ENCODE data around the gene BTLA.
"Not testable (repeated sequence)": the region's sequence is repeated elsewhere in the genome, so short reads cannot be mapped to it uniquely, and the experiment has no call there.

The BTLA gene

GRCh38 chr3:112498914-112499711 is at the start of gene BTLA:
TSS of gene BTLA (minus strand) at chr3:112499472. CDS start at chr3:112499358, 114 bp downstream.
- DNase-seq, result no peak

GRCh38 chr3:112546216-112546759 is 47.0 kb upstream of the BTLA start:
- DNase-seq, result no peak

- DNase-seq, result no peak
Observed at GRCh38 chr3:112539825-112540650, 40.8 kb upstream of the BTLA start.

GRCh38 chr3:112531358-112531781 is 32.1 kb upstream of the BTLA start:
- peak; percentile 29 for DNase-seq

- no peak for DNase-seq
Observed at GRCh38 chr3:112530573-112530972, 31.3 kb upstream of the BTLA start.

- not testable (repeated sequence) for DNase-seq
Observed at GRCh38 chr3:112524127-112524526, 24.9 kb upstream of the BTLA start.

- peak; percentile 65 for DNase-seq
Observed at GRCh38 chr3:112519424-112520001, 20.2 kb upstream of the BTLA start.

- not testable (repeated sequence) for DNase-seq
Observed at GRCh38 chr3:112518970-112519369, 19.7 kb upstream of the BTLA start.

- no peak for DNase-seq
Observed at GRCh38 chr3:112514527-112515128, 15.4 kb upstream of the BTLA start.

GRCh38 chr3:112512320-112512719 is 13.0 kb upstream of the BTLA start:
- DNase-seq, result no peak

- no peak for DNase-seq
Observed at GRCh38 chr3:112508860-112509259, 9.6 kb upstream of the BTLA start.

- DNase-seq, result no peak
Observed at GRCh38 chr3:112508261-112508660, 9.0 kb upstream of the BTLA start.

- no peak for DNase-seq
Observed at GRCh38 chr3:112505907-112506306, 6.6 kb upstream of the BTLA start.

- no peak for DNase-seq
Observed at GRCh38 chr3:112504123-112504522, 4.9 kb upstream of the BTLA start.

- no peak for DNase-seq
Observed at GRCh38 chr3:112503304-112503972, 4.2 kb upstream of the BTLA start.

- no peak for DNase-seq
Observed at GRCh38 chr3:112500621-112501020, 1.3 kb upstream of the BTLA start.

- DNase-seq, result no peak
Observed at GRCh38 chr3:112497897-112498548, 1.2 kb downstream of the BTLA start.

GRCh38 chr3:112496366-112497067 is 2.8 kb downstream of the BTLA start:
- no peak for DNase-seq

- DNase-seq, result not testable (repeated sequence)
Observed at GRCh38 chr3:112494448-112494767, 4.9 kb downstream of the BTLA start.

- no peak for DNase-seq
Observed at GRCh38 chr3:112492124-112492523, 7.1 kb downstream of the BTLA start.

- no peak for DNase-seq
Observed at GRCh38 chr3:112491373-112491772, 7.9 kb downstream of the BTLA start.
